ENCODE results near the gene CD48. TPM values are rescaled to one million over a fixed set of nuclear protein-coding genes. Genes with fewer than 3 reads are reported as not detected.

CD48 gene
- total RNA-seq, 1 experiment from 2014 or later: 0.20 TPM

GRCh38 chr1:160685266-160685665 lies 26.4 kb downstream of the CD48 start:
- ATAC-seq (no peak), DNase-seq (ENCODE audit: low read depth, low spot score) (no peak)
- Histone ChIP-seq H3K9ac (ENCODE audit: low read length) (no peak overlapping the region), H3K4me3 (replicated peaks in 1 of 2; ENCODE audit: low read depth in 1 of 2, low read length in 2 of 2) (no peak overlapping the region), H2AFZ (ENCODE audit: low read depth, low read length, poor library complexity, severe bottlenecking) (no peak overlapping the region), H3K9me3 (ENCODE audit: control insufficient read depth in 1 of 2, insufficient read depth in 1 of 2, low read depth in 1 of 2, low read length in 2 of 2) (no peaks in the 10 kb centered on the region), H3K79me2 (ENCODE audit: insufficient read depth, low read length) (no peaks in the 10 kb centered on the region), H3K4me1 (ENCODE audit: control insufficient read depth in 1 of 2, insufficient read depth in 2 of 2, low read length in 2 of 2) (no peaks in the 10 kb centered on the region), H4K20me1 (ENCODE audit: insufficient read depth) (no peaks in the 10 kb centered on the region), H3K27me3 (ENCODE audit: insufficient read depth, low read length) (no peaks in the 10 kb centered on the region), H3K4me2 (ENCODE audit: low read length) (no peak overlapping the region), H3K27ac (ENCODE audit: low read depth, low read length) (no peak overlapping the region), H3K36me3 (ENCODE audit: control insufficient read depth in 1 of 2, insufficient read depth in 2 of 2, low read length in 2 of 2) (no peaks in the 10 kb centered on the region), H3K9me2 (ENCODE audit: insufficient read depth) (no peaks in the 10 kb centered on the region)
- intact Hi-C loops (cut with micrococcal nuclease): no loop called here
- BruUV-seq (replicated peaks): no TSS peak
- POLR2A ChIA-PET: no interaction called here
- RAD21 ChIA-PET (ENCODE audit: low non-redundant PET in 1 of 2, low total read pairs in 2 of 2, uncharacterized antibody in 2 of 2, unreplicated experiment in 2 of 2): no interaction called here
- CTCF ChIA-PET: interaction anchor here (1.1 kb wide), 1 partner anchor 269 kb away, joined by 5 read pairs; the partner anchor contains the start of gene ITLN2
- TF ChIP-seq ELF1 (IDR thresholded peaks at IDR 0.05; ENCODE audit: borderline replicate concordance, low read depth) (no peak), YY1 (IDR thresholded peaks at IDR 0.05; ENCODE audit: extremely low read depth, insufficient replicate concordance, low read depth, low read length) (no peak), CBX3 (IDR thresholded peaks at IDR 0.05; ENCODE audit: low read depth) (no peak), SP1 (IDR thresholded peaks at IDR 0.05; ENCODE audit: low read depth) (no peak), EZH2phosphoT487 (IDR thresholded peaks at IDR 0.05; ENCODE audit: borderline replicate concordance) (no peak), SRF (IDR thresholded peaks at IDR 0.05; ENCODE audit: low read depth) (no peak), JUND (IDR thresholded peaks at IDR 0.05) (no peak), TCF7L2 (IDR thresholded peaks at IDR 0.05; ENCODE audit: borderline replicate concordance, extremely low read depth, insufficient read depth, insufficient read length) (no peak), CEBPB (IDR thresholded peaks at IDR 0.05; ENCODE audit: low read depth) (no peak), RAD21 (IDR thresholded peaks at IDR 0.05; ENCODE audit: low read depth) (no peak)
- TF ChIP-seq, protein P1, sequence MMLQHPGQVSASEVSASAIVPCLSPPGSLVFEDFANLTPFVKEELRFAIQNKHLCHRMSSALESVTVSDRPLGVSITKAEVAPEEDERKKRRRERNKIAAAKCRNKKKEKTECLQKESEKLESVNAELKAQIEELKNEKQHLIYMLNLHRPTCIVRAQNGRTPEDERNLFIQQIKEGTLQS (IDR thresholded peaks at IDR 0.05): no peak
- TF ChIP-seq, protein P2, sequence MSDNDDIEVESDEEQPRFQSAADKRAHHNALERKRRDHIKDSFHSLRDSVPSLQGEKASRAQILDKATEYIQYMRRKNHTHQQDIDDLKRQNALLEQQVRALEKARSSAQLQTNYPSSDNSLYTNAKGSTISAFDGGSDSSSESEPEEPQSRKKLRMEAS (IDR thresholded peaks at IDR 0.05): no peak
- TF ChIP-seq, protein P3, sequence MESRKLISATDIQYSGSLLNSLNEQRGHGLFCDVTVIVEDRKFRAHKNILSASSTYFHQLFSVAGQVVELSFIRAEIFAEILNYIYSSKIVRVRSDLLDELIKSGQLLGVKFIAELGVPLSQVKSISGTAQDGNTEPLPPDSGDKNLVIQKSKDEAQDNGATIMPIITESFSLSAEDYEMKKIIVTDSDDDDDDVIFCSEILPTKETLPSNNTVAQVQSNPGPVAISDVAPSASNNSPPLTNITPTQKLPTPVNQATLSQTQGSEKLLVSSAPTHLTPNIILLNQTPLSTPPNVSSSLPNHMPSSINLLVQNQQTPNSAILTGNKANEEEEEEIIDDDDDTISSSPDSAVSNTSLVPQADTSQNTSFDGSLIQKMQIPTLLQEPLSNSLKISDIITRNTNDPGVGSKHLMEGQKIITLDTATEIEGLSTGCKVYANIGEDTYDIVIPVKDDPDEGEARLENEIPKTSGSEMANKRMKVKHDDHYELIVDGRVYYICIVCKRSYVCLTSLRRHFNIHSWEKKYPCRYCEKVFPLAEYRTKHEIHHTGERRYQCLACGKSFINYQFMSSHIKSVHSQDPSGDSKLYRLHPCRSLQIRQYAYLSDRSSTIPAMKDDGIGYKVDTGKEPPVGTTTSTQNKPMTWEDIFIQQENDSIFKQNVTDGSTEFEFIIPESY (IDR thresholded peaks at IDR 0.05; ENCODE audit: extremely low read depth, insufficient replicate concordance, low read length): no peak
- TF ChIP-seq, protein P4, sequence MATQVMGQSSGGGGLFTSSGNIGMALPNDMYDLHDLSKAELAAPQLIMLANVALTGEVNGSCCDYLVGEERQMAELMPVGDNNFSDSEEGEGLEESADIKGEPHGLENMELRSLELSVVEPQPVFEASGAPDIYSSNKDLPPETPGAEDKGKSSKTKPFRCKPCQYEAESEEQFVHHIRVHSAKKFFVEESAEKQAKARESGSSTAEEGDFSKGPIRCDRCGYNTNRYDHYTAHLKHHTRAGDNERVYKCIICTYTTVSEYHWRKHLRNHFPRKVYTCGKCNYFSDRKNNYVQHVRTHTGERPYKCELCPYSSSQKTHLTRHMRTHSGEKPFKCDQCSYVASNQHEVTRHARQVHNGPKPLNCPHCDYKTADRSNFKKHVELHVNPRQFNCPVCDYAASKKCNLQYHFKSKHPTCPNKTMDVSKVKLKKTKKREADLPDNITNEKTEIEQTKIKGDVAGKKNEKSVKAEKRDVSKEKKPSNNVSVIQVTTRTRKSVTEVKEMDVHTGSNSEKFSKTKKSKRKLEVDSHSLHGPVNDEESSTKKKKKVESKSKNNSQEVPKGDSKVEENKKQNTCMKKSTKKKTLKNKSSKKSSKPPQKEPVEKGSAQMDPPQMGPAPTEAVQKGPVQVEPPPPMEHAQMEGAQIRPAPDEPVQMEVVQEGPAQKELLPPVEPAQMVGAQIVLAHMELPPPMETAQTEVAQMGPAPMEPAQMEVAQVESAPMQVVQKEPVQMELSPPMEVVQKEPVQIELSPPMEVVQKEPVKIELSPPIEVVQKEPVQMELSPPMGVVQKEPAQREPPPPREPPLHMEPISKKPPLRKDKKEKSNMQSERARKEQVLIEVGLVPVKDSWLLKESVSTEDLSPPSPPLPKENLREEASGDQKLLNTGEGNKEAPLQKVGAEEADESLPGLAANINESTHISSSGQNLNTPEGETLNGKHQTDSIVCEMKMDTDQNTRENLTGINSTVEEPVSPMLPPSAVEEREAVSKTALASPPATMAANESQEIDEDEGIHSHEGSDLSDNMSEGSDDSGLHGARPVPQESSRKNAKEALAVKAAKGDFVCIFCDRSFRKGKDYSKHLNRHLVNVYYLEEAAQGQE (IDR thresholded peaks at IDR 0.05; ENCODE audit: low read depth): no peak
